RWPE1 (cell line): ENCODE measurements around the gene CNTN4.

Source experiments
- CTCF ChIA-PET: fragments of 350-600 bp; sonication (Branson Sonifier 250); formaldehyde crosslinking; extraction: SDS; loops from one replicate; lab custom pipeline; 2021; lab: Yijun Ruan, JAX
- POLR2A ChIA-PET: fragments of 400-600 bp; formaldehyde crosslinking; extraction: SDS; loops from one replicate; lab custom pipeline; 2020; ENCODE audit warnings: antibody characterized with exemption; ENCODE audit not compliant: low non-redundant PET; lab: Yijun Ruan, JAX
- DNase-seq: peaks from one replicate; pipeline ENCODE4 v3.0.0; 2012; ENCODE audit warnings: low spot score
- H3K27ac ChIP-seq: fragments of 450-650 bp; 2 replicates; pipeline ENCODE4 v1.5.1; 2017
- CTCF ChIP-seq: fragments of 450-650 bp; conservative IDR thresholded peaks from 2 replicates; pipeline ENCODE4 v1.5.1; 2017; ENCODE audit warnings: low read depth, mild to moderate bottlenecking

CNTN4 gene

GRCh38 chr3:2735392-2735894 is 636.8 kb downstream of the CNTN4 start:
- ChIA-PET CTCF (no interaction called here), POLR2A (no interaction called here)
- H3K27ac ChIP-seq, result no peak overlapping the region
- DNase-seq, result no peak
- TF ChIP-seq CTCF, result no peak

GRCh38 chr3:2741516-2741915 is 642.9 kb downstream of the CNTN4 start:
- ChIA-PET POLR2A (no interaction called here), CTCF (no interaction called here)
- no peak for TF ChIP-seq CTCF
- DNase-seq, result no peak
- no peak overlapping the region for H3K27ac ChIP-seq

- CTCF ChIA-PET, result no interaction called here
- no peak for DNase-seq
- H3K27ac ChIP-seq, result no peak overlapping the region
- TF ChIP-seq CTCF, result no peak
- POLR2A ChIA-PET, result no interaction called here
These were observed 666.4 kb downstream of the CNTN4 start for GRCh38 chr3:2765002-2765579.

GRCh38 chr3:2770451-2770850 is 671.8 kb downstream of the CNTN4 start:
- DNase-seq, result no peak
- ChIA-PET CTCF (no interaction called here), POLR2A (no interaction called here)
- H3K27ac ChIP-seq, result no peak overlapping the region
- TF ChIP-seq CTCF, result no peak

- POLR2A ChIA-PET, result no interaction called here
- CTCF ChIA-PET, result no interaction called here
These were observed 672.5 kb downstream of the CNTN4 start for GRCh38 chr3:2771193-2771592.

GRCh38 chr3:2771741-2772140 is 673.1 kb downstream of the CNTN4 start:
- DNase-seq, result no peak
- POLR2A ChIA-PET, result no interaction called here
- CTCF ChIA-PET, result no interaction called here
- TF ChIP-seq CTCF, result no peak
- H3K27ac ChIP-seq, result no peak overlapping the region

More at GRCh38 chr3:2771193-2771592, 672.5 kb downstream of the CNTN4 start:
- TF ChIP-seq CTCF, result no peak
- H3K27ac ChIP-seq, result no peak overlapping the region
- DNase-seq, result no peak
